Measurements from ENCODE around the gene TOM1.

GRCh38 chr22:35322126-35322525 is 22.4 kb downstream of the TOM1 start:
- TF ChIP-seq, protein P1, sequence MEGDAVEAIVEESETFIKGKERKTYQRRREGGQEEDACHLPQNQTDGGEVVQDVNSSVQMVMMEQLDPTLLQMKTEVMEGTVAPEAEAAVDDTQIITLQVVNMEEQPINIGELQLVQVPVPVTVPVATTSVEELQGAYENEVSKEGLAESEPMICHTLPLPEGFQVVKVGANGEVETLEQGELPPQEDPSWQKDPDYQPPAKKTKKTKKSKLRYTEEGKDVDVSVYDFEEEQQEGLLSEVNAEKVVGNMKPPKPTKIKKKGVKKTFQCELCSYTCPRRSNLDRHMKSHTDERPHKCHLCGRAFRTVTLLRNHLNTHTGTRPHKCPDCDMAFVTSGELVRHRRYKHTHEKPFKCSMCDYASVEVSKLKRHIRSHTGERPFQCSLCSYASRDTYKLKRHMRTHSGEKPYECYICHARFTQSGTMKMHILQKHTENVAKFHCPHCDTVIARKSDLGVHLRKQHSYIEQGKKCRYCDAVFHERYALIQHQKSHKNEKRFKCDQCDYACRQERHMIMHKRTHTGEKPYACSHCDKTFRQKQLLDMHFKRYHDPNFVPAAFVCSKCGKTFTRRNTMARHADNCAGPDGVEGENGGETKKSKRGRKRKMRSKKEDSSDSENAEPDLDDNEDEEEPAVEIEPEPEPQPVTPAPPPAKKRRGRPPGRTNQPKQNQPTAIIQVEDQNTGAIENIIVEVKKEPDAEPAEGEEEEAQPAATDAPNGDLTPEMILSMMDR (IDR thresholded peaks at IDR 0.05; ENCODE audit: insufficient read depth, low read length) = no peak
- no peak for TF ChIP-seq POLR2AphosphoS5 (IDR thresholded peaks at IDR 0.05; ENCODE audit: low read depth)
- no peak for TF ChIP-seq REST (IDR thresholded peaks at IDR 0.05; ENCODE audit: insufficient replicate concordance, low read depth)
- no peak for TF ChIP-seq GABPA (IDR thresholded peaks at IDR 0.05; ENCODE audit: low read depth)
